Sigmoid colon (tissue), 7 donors: ENCODE data around the gene SMIM35. TPM values are rescaled to one million over a fixed set of nuclear protein-coding genes. Genes with fewer than 3 reads are reported as not detected.
A peak's percentile ranks its signal among the peaks of the same experiment; 100 is the strongest.

Experiments
- DNase-seq: peaks from one replicate; pipeline ENCODE4 v3.0.0-alpha.2; 2019
- H3K27ac ChIP-seq, 4 donors: fragments of 200-600 bp; sonication (generic); one replicate each; pipeline ENCODE4 v1.5.1; 2016 to 2019; ENCODE audit warnings: mild to moderate bottlenecking in 1 of 4
- H3K27me3 ChIP-seq, 3 donors: fragments of 200-600 bp; sonication (generic); one replicate each; pipeline ENCODE4 v1.5.1; 2019; ENCODE audit warnings: mild to moderate bottlenecking in 1 of 3
- H3K36me3 ChIP-seq, 4 donors: fragments of 200-600 bp; sonication (generic); one replicate each; pipeline ENCODE4 v1.5.1; 2016 to 2019
- H3K4me1 ChIP-seq, 4 donors: fragments of 200-600 bp; sonication (generic); one replicate each; pipeline ENCODE4 v1.5.1; 2017 to 2019
- H3K4me3 ChIP-seq, 4 donors: fragments of 200-600 bp; sonication (generic); one replicate each; pipeline ENCODE4 v1.5.1; 2017 to 2019; ENCODE audit warnings: mild to moderate bottlenecking in 2 of 4, moderate library complexity in 1 of 4
- H3K9me3 ChIP-seq, 4 donors: fragments of 200-600 bp in 3 of 4; sonication (generic) in 3 of 4; one replicate each; pipeline versions ENCODE4 v1.5.1 to v1.6.1; 2013 to 2019
- EP300 ChIP-seq, 4 donors: sonication (generic); formaldehyde crosslinking; IDR thresholded peaks; one replicate each; pipeline ENCODE4 v1.6.1; 2017; ENCODE audit warnings: antibody characterized with exemption in 4 of 4
- POLR2A ChIP-seq, 2 donors: fragments of 450-650 bp; IDR thresholded peaks; one replicate each; pipeline ENCODE4 v1.6.1; 2016; ENCODE audit warnings: antibody characterized with exemption in 2 of 2, mild to moderate bottlenecking in 2 of 2, moderate library complexity in 2 of 2
- POLR2AphosphoS5 ChIP-seq, 4 donors: sonication (generic); formaldehyde crosslinking; IDR thresholded peaks; one replicate each; pipeline ENCODE4 v1.6.1; 2017; ENCODE audit warnings: antibody characterized with exemption in 4 of 4
- WGBS, 2 donors: extraction: QIAGEN DNeasy Blood & Tissue Kit; methylation state at CpG; one replicate each; pipeline ENCODE4 v1.1.7; 2013; 5-methylcytosine and 5-hydroxymethylcytosine counted together
- intact Hi-C: fragments of 100-400 bp; cut with DNase I; formaldehyde crosslinking; loops from one replicate; pipeline ENCODE4 v1.15.1; 2023
- polyA plus RNA-seq, 3 donors: library from polyadenylated mRNA; stranded (reverse); fragments of 200-250 nt; gene quantifications; one replicate each; pipeline ENCODE4 v1.2.3, GENCODE V29; 2013
- total RNA-seq, 4 donors: library from RNA; depleted of rRNA; stranded (reverse); fragments of >200 nt; gene quantifications; one replicate each; pipeline ENCODE4 v1.1.0, GENCODE V29; 2016
- TF ChIP-seq, protein P1 (sequence below), 4 experiments: fragments of 450-650 bp in 3 of 4; fragments of 200-600 bp in 1 of 4; IDR thresholded peaks; one replicate each; pipeline ENCODE4 v1.5.1; 2016 to 2019; ENCODE audit warnings: antibody characterized with exemption in 4 of 4, mild to moderate bottlenecking in 3 of 4, moderate library complexity in 2 of 4
- donor health status: healthy with polysubstance abuse.
- donor health status: Bipolar disorder and iron deficiency.
- donor health status: healthy.

Gene SMIM35
- total and polyA plus RNA-seq, 7 donors, result 0.28 TPM; not detected in 6

DNA sequence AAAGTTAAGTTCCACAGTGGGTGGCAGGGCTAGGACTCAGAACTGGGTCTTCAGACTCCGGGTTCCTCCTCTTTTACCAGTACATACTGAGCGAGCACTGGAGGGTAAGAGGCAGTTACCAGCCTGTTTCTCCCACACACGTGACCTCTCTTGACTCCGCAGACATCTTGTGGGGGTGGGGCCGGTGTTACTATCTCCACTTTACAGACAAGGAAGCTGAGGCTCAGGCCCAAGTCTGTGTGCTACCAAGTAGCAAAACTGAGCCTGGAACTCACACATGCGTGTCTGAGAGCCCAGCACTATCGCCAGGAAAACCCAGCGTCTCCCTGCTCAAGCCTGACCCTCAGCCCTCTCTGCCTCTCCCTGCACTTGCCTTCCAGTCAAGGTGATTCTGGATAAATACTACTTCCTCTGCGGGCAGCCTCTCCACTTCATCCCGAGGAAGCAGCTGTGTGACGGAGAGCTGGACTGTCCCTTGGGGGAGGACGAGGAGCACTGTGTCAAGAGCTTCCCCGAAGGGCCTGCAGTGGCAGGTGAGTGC, 16.0 kb upstream of the SMIM35 start:
- DNase-seq, result no peak
- Histone ChIP-seq H3K9me3 (no peaks in the 10 kb centered on the region), H3K36me3 (no peaks in the 10 kb centered on the region), H3K27me3 (no peaks in the 10 kb centered on the region), H3K4me3 (no peak overlapping the region), H3K4me1 (no peaks in the 10 kb centered on the region), H3K27ac (no peak overlapping the region)
- TF ChIP-seq EP300 (IDR thresholded peaks at IDR 0.05), result no peak
- TF ChIP-seq POLR2AphosphoS5 (IDR thresholded peaks at IDR 0.05), result no peak
- intact Hi-C loops, result no loop called here
- 79 to 84% methylated on average over 13 of the region's 13 CpGs for WGBS, 2 donors

DNA sequence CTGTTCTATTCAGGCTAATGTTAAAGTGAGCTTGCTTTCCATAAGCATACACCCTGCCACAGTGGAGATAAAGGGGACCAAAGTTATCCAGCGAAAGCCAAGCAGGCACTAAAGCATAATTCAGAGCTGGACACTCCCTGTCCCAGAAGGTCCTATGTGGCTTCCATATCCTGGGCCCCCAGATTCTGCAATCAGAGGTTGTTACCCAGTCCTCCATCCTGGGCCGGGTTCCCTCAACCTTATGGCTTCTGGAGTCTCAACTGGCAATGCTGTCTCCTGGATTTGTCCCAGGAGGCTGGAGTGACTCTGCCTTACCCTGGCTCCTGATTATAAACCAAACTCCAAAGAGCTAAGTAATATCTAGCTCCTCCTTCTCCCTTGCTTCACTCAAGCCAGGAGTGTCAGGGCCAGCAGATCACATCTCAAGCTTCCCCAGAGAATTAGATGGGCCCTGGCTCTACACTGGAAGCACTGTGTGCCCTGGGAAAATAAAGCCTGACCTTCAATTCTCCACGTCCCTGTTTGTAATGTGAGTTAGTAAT, 14.0 kb upstream of the SMIM35 start:
- H3K27me3 ChIP-seq, result no peaks in the 10 kb centered on the region
- no peaks in the 10 kb centered on the region for H3K36me3 ChIP-seq
- H3K27ac ChIP-seq, result no peak overlapping the region
- DNase-seq, result no peak
- H3K4me3 ChIP-seq, result no peak overlapping the region
- no peaks in the 10 kb centered on the region for H3K4me1 ChIP-seq
- no peaks in the 10 kb centered on the region for H3K9me3 ChIP-seq
- 78 to 84% methylated on average over 3 of the region's 3 CpGs for WGBS, 2 donors
- intact Hi-C loops, result no loop called here
- TF ChIP-seq, protein P1, sequence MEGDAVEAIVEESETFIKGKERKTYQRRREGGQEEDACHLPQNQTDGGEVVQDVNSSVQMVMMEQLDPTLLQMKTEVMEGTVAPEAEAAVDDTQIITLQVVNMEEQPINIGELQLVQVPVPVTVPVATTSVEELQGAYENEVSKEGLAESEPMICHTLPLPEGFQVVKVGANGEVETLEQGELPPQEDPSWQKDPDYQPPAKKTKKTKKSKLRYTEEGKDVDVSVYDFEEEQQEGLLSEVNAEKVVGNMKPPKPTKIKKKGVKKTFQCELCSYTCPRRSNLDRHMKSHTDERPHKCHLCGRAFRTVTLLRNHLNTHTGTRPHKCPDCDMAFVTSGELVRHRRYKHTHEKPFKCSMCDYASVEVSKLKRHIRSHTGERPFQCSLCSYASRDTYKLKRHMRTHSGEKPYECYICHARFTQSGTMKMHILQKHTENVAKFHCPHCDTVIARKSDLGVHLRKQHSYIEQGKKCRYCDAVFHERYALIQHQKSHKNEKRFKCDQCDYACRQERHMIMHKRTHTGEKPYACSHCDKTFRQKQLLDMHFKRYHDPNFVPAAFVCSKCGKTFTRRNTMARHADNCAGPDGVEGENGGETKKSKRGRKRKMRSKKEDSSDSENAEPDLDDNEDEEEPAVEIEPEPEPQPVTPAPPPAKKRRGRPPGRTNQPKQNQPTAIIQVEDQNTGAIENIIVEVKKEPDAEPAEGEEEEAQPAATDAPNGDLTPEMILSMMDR (IDR thresholded peaks at IDR 0.05), result no peak
- TF ChIP-seq EP300 (IDR thresholded peaks at IDR 0.05) (no peak), POLR2AphosphoS5 (IDR thresholded peaks at IDR 0.05) (no peak), POLR2A (IDR thresholded peaks at IDR 0.05) (no peak)

DNA sequence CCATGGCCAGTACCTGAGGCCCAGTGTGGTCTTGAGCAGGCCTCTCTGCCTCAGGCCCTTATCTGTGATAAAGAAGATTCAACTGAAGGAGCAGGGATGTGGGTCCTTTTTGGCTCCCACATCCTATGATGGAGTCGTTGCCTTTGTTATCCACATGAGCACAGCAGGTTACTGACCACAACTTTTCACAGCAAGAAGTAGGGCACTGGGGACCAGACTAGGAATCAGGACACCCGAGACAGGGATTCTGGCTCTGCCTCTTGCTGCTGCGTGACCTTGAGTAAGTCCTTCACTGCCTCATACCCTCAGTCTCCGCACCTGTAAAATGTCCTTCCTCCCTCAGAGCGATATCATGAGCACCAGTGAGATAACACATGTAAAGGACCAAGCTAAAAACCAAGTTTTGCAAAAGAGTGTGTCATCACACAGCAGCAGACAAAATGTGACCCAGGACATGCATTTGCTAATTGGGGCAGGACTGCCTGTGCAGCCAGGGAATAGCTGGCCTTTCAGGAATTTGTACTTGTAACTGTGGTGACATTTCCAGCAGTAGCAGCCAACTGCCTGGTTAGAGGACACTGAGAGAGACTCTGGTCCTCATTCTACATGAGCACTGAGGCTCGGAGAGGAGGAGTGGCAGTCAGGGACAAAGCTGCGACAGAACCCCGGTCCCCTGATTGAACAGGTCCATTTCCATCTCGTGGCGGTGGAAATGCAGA, 13.2 kb upstream of the SMIM35 start:
- Histone ChIP-seq H3K36me3 (no peaks in the 10 kb centered on the region), H3K4me1 (no peaks in the 10 kb centered on the region), H3K4me3 (no peak overlapping the region), H3K9me3 (no peaks in the 10 kb centered on the region), H3K27ac (no peak overlapping the region), H3K27me3 (no peaks in the 10 kb centered on the region)
- TF ChIP-seq POLR2AphosphoS5 (IDR thresholded peaks at IDR 0.05) (no peak), EP300 (IDR thresholded peaks at IDR 0.05) (no peak), POLR2A (IDR thresholded peaks at IDR 0.05) (no peak)
- TF ChIP-seq, protein P1 (IDR thresholded peaks at IDR 0.05), result no peak
- WGBS, 2 donors, result 84 to 88% methylated on average over 10 of the region's 10 CpGs
- intact Hi-C loops, result no loop called here
- peak; percentile 28 for DNase-seq

DNA sequence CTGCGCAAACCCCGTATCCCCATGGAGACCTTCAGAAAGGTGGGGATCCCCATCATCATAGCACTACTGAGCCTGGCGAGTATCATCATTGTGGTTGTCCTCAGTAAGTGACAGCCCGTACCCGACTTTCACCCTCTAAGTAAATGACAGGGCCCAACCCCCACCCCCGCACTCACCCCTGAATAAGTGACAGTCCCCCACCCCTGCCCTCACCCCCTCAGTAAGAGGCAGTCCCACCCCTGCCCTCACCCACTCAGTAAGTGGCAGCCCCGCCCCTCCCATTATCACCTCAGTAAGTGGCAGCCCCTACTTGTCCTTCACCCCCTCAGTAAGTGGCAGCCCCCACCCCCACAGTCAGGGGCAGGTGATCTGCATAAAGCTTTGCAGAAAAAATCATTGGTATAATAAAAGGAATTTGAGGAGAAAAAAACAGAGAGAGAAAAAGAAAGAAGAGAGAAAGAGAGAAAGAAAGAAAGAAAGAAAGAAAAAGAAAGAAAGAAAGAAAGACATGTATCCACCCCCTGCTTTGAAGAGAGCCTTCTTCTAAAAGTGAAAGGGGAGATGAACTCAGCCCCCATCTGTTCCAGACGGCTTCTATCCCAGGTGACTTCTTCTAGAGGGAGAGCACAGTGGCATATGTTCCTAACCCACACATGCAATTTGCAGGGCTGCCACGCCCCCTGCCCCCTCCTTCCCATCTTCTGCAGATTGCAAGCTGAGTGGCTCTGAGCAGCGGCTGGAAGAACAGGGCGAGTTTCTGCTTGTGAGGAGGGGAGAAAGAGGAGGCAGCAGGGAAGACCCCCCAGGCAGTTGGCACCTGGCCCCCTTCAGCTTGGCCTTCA, 12.5 kb upstream of the SMIM35 start:
- H3K27ac ChIP-seq, result no peak overlapping the region
- TF ChIP-seq POLR2A (IDR thresholded peaks at IDR 0.05) (no peak), EP300 (IDR thresholded peaks at IDR 0.05) (no peak), POLR2AphosphoS5 (IDR thresholded peaks at IDR 0.05) (no peak)
- TF ChIP-seq, protein P1 (IDR thresholded peaks at IDR 0.05), result no peak
- DNase-seq, result peak; percentile 54
- no peaks in the 10 kb centered on the region for H3K4me1 ChIP-seq
- intact Hi-C loops, result no loop called here
- no peaks in the 10 kb centered on the region for H3K9me3 ChIP-seq
- 79 to 85% methylated on average over 11 of the region's 11 CpGs for WGBS, 2 donors
- H3K4me3 ChIP-seq, result no peak overlapping the region
- H3K27me3 ChIP-seq, result no peaks in the 10 kb centered on the region
- no peaks in the 10 kb centered on the region for H3K36me3 ChIP-seq

DNA sequence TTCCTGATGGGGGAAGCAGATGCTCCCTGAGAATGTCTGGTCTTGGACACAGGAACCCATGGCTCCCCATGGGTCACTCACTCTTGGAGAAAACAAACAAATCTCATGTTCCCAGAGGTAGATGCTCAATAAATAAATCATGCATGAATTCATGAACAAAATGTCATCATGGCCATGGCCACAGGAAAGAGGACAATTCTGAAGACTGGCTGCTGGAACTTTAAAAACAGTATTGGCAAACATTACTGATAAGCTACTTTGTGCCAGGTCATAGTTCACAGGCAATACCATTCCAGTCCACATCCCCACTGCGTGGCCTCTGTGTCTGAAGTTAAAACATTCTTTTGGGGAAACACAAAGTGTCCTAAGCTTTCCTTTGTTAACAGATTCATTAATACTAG, 9.2 kb upstream of the SMIM35 start:
- intact Hi-C loops, result no loop called here
- H3K36me3 ChIP-seq, result no peaks in the 10 kb centered on the region
- H3K27ac ChIP-seq, result no peak overlapping the region
- no peak overlapping the region for H3K4me3 ChIP-seq
- H3K27me3 ChIP-seq, result peaks cover 0 to 10% (median 0%) of the 10 kb centered on the region in 3 donors
- 0 to 77% methylated on average over 1 of the region's 1 CpG for WGBS, 2 donors
- no peaks in the 10 kb centered on the region for H3K4me1 ChIP-seq
- DNase-seq, result no peak
- no peak for TF ChIP-seq POLR2A (IDR thresholded peaks at IDR 0.05)
- TF ChIP-seq, protein P1 (IDR thresholded peaks at IDR 0.05), result no peak
- TF ChIP-seq POLR2AphosphoS5 (IDR thresholded peaks at IDR 0.05), result no peak
- no peak for TF ChIP-seq EP300 (IDR thresholded peaks at IDR 0.05)
- no peaks in the 10 kb centered on the region for H3K9me3 ChIP-seq
